HCEC 1CT (cell line): ENCODE data around the gene EPHA4.

ENCODE experiments used
- DNase-seq: peaks from one replicate; pipeline ENCODE4 v3.0.0-alpha.2; 2017

Gene EPHA4

GRCh38 chr2:221431477-221431876 is 140.6 kb downstream of the EPHA4 start:
- DNase-seq: no peak

- DNase-seq: peak; percentile 16
These were observed 142.2 kb downstream of the EPHA4 start for GRCh38 chr2:221429741-221430491.

- no peak for DNase-seq
These were observed 143.2 kb downstream of the EPHA4 start for GRCh38 chr2:221428896-221429295.

GRCh38 chr2:221426929-221427328 is 145.2 kb downstream of the EPHA4 start:
- DNase-seq: no peak

GRCh38 chr2:221425891-221426290 is 146.2 kb downstream of the EPHA4 start:
- DNase-seq: no peak

- no peak for DNase-seq
These were observed 146.8 kb downstream of the EPHA4 start for GRCh38 chr2:221425353-221425752.

GRCh38 chr2:221423210-221423804 is 148.8 kb downstream of the EPHA4 start:
- no peak for DNase-seq

- peak; percentile 52 for DNase-seq
These were observed 149.4 kb downstream of the EPHA4 start for GRCh38 chr2:221422516-221423209.

- no peak for DNase-seq
These were observed 151.9 kb downstream of the EPHA4 start for GRCh38 chr2:221420245-221420644.

- DNase-seq: no peak
These were observed 156.3 kb downstream of the EPHA4 start for GRCh38 chr2:221415789-221416188.

- DNase-seq: no peak
These were observed 159.1 kb downstream of the EPHA4 start for GRCh38 chr2:221412978-221413377.

GRCh38 chr2:221410487-221410886 is 161.6 kb downstream of the EPHA4 start:
- no peak for DNase-seq

GRCh38 chr2:221407765-221408164 is 164.3 kb downstream of the EPHA4 start:
- no peak for DNase-seq

GRCh38 chr2:221405521-221405920 is 166.6 kb downstream of the EPHA4 start:
- DNase-seq: no peak

GRCh38 chr2:221402072-221402471 is 170.0 kb downstream of the EPHA4 start:
- DNase-seq: peak; percentile 77

GRCh38 chr2:221400411-221400810 is 171.7 kb downstream of the EPHA4 start:
- no peak for DNase-seq

- no peak for DNase-seq
These were observed 172.9 kb downstream of the EPHA4 start for GRCh38 chr2:221399183-221399582.

- no peak for DNase-seq
These were observed 174.9 kb downstream of the EPHA4 start for GRCh38 chr2:221397187-221397586.

GRCh38 chr2:221392228-221392881 is 179.7 kb downstream of the EPHA4 start:
- DNase-seq: no peak

GRCh38 chr2:221390878-221391277 is 181.2 kb downstream of the EPHA4 start:
- DNase-seq: no peak

GRCh38 chr2:221389904-221390303 is 182.2 kb downstream of the EPHA4 start:
- DNase-seq: no peak

GRCh38 chr2:221389421-221389820 is 182.7 kb downstream of the EPHA4 start:
- no peak for DNase-seq

GRCh38 chr2:221388891-221389290 is 183.2 kb downstream of the EPHA4 start:
- no peak for DNase-seq

- DNase-seq: no peak
These were observed 186.4 kb downstream of the EPHA4 start for GRCh38 chr2:221385716-221386115.
